Adipocyte (in vitro differentiated cells): ENCODE measurements around the gene CHMP3.

Experiments
- DNase-seq: peaks from one replicate; pipeline ENCODE4 v3.0.0-alpha.2; 2015; ENCODE audit warnings: low read depth
- H3K27me3 ChIP-seq: replicated peaks from 2 replicates; pipeline ENCODE4 v1.7.0; 2013; ENCODE audit warnings: mild to moderate bottlenecking, low read length, moderate library complexity; ENCODE audit not compliant: control insufficient read depth, insufficient read depth
- H3K36me3 ChIP-seq: 2 replicates; pipeline ENCODE4 v1.7.0; 2013; ENCODE audit warnings: low read length, mild to moderate bottlenecking, moderate library complexity; ENCODE audit not compliant: control insufficient read depth, insufficient read depth, severe bottlenecking
- H3K4me1 ChIP-seq: 2 replicates; pipeline ENCODE4 v1.7.0; 2013; ENCODE audit warnings: mild to moderate bottlenecking, low read length, moderate library complexity; ENCODE audit not compliant: control insufficient read depth, insufficient read depth
- H3K4me3 ChIP-seq: 2 replicates; pipeline ENCODE4 v1.7.0; 2013; ENCODE audit warnings: mild to moderate bottlenecking, low read length, moderate library complexity
- H3K9ac ChIP-seq: 2 replicates; pipeline ENCODE4 v1.7.0; 2013; ENCODE audit warnings: mild to moderate bottlenecking, low read length, moderate library complexity
- H3K9me3 ChIP-seq: 2 replicates; pipeline ENCODE4 v1.7.0; 2013; ENCODE audit warnings: mild to moderate bottlenecking, low read length, moderate library complexity; ENCODE audit not compliant: control insufficient read depth

CHMP3 gene

DNA sequence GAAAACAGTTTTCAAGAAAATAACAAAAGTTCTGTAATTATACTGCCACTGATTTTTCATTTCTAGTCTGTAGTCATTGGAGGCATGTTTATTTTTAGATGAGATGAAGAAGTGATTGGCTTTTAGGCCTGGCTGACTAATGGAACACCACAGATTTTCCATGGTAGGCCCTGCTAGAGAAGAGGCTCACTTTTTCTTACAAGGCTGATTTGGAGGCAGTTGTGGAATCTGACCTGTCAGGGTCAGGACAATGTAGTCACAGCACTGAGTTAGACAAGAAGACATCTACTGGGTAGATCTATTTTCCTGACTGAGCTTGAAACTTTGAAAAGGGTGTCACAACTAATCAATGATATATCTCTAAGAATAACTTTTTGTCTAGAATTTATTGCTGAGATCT, 78.1 kb downstream of the CHMP3 start:
- peak; percentile 24 for DNase-seq
- Histone ChIP-seq H3K4me3 (no peak overlapping the region), H3K27me3 (no peaks in the 10 kb centered on the region), H3K36me3 (peaks cover 94% of the 10 kb centered on the region), H3K4me1 (peaks cover 37% of the 10 kb centered on the region), H3K9me3 (no peaks in the 10 kb centered on the region), H3K9ac (no peak overlapping the region)

DNA sequence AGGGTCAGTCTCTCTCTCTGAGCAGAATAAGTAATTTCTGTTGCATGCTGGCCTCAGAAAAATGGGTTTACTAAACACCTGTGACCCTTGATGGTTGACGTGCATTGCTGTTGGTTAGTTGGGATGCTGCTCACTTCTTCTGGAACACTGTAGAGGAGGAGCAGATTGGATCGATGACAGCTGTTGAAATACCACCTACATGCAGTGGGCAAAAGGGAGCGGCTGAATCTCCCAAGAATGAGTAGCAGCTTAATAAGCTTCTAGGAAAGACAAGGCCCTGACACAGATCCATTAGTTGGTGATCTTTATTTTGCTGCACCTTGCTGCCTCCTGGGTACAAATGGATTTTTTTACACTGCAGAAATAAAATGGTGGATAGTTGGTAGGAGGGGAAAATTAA, 78.9 kb downstream of the CHMP3 start:
- Histone ChIP-seq H3K9ac (no peak overlapping the region), H3K27me3 (no peaks in the 10 kb centered on the region), H3K4me1 (peaks cover 43% of the 10 kb centered on the region), H3K9me3 (no peaks in the 10 kb centered on the region), H3K36me3 (peaks cover 93% of the 10 kb centered on the region), H3K4me3 (no peak overlapping the region)
- DNase-seq, result no peak

DNA sequence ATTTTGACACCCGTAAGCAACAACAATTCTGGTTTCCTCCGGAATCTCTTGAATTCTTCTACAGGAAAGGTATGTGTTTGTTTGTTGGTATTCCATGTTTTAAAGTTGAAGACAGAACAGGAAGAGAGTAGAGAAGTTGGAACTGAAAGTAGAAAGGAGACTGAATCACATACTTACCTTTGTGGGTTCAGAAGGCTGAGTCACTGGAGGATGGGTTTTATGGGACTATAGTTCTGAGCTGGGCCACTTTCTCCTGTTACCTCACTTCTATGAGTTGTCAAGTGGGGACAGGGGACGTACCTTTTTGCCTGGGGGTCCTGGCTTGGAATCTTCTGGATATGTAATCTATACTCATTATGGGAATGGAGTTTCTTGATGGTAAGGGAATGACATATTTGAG, 81.2 kb downstream of the CHMP3 start:
- peaks cover 54% of the 10 kb centered on the region for H3K4me1 ChIP-seq
- DNase-seq, result peak; percentile 18
- no peaks in the 10 kb centered on the region for H3K27me3 ChIP-seq
- H3K4me3 ChIP-seq, result peak overlapping the region; percentile 34
- H3K9me3 ChIP-seq, result no peaks in the 10 kb centered on the region
- peaks cover 86% of the 10 kb centered on the region for H3K36me3 ChIP-seq
- no peak overlapping the region for H3K9ac ChIP-seq

DNA sequence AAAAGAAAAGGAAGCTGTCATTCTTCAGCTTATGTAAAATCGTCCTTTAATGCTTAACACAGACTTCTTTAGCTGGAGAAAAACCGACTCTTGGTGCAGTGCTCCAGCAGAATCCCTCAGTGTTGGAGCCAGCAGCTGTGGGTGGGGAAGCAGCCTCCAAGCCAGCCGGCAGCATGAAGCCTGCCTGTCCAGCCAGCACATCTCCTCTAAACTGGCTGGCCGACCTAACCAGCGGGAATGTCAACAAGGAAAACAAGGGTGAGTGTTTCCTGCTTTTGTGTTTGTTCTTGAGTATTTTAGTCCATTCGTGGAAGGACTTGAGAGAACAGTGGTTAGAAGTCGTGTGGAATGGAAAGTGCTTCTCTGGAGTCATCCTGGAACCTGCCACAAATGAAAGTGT, 83.1 kb downstream of the CHMP3 start:
- H3K9me3 ChIP-seq, result no peaks in the 10 kb centered on the region
- H3K9ac ChIP-seq, result peak overlapping the region; percentile 47
- peaks cover 70% of the 10 kb centered on the region for H3K4me1 ChIP-seq
- DNase-seq, result no peak
- peaks cover 71% of the 10 kb centered on the region for H3K36me3 ChIP-seq
- H3K27me3 ChIP-seq, result no peaks in the 10 kb centered on the region
- H3K4me3 ChIP-seq, result no peak overlapping the region

DNA sequence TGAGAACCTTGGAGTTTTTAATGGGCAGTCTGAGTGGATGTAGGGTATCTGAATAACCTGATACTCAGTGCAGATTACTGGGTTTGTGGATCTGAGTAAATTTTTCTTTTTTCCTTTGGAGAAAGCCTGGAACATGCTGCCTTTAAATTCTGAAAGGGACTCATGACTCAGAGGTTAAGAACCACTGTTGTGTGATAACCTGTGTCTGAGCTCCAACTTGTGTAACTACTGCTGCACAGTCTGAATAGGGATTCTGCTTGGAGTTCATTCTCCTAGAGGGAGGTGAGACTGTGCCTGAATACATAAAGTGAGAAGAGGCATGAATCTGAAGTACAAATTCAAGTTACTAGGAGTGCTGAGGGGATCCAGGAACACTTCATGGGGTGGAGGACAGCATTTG, 85.9 kb downstream of the CHMP3 start:
- no peak overlapping the region for H3K9ac ChIP-seq
- H3K27me3 ChIP-seq, result no peaks in the 10 kb centered on the region
- H3K4me1 ChIP-seq, result peaks cover 60% of the 10 kb centered on the region
- no peak overlapping the region for H3K4me3 ChIP-seq
- H3K36me3 ChIP-seq, result peaks cover 69% of the 10 kb centered on the region
- H3K9me3 ChIP-seq, result no peaks in the 10 kb centered on the region
- peak; percentile 17 for DNase-seq

DNA sequence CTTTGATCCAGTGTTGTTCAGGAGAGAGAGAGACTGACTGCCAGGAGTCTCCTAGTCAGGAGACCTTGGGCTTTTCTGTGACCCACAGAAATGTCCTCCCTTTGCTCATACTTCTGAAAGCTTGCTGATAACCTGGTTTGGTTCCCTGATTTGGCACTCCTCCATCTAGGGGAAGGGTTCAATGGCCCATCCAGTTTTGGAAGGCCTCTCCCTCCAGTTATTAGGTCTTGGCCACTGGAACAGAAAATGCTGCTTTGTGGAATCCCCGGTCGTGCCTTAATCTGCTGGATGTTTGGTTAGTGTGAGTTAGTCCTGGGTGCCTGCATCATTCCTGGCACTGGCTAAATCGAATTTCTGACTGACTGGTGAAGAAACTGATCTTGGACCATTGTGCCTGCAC, 86.3 kb downstream of the CHMP3 start:
- Histone ChIP-seq H3K36me3 (peaks cover 68% of the 10 kb centered on the region), H3K9me3 (no peaks in the 10 kb centered on the region), H3K9ac (peak overlapping the region; percentile 16), H3K27me3 (no peaks in the 10 kb centered on the region), H3K4me3 (peak overlapping the region; percentile 20), H3K4me1 (peaks cover 56% of the 10 kb centered on the region)
- no peak for DNase-seq

DNA sequence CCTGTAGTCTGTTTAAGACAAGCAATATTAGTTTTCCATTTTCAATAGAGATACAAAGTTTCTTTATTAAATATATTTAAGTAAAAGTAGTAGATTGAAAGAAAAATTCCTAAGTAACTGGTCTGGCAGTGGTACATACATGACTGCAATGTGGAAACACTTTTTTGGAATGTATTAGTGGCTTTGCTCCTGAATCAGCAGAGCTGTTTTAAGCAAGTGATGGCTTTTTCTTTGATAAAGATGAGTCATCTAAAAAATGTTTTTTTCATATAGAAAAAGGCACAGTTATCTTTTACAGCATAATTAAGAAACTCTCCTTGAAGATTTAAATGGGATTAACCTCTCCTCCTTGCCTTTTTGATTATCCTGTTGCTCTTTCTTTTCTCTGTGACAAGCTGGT, 87.2 kb downstream of the CHMP3 start:
- Histone ChIP-seq H3K36me3 (peaks cover 70% of the 10 kb centered on the region), H3K9me3 (no peaks in the 10 kb centered on the region), H3K4me3 (peak overlapping the region; percentile 20), H3K27me3 (no peaks in the 10 kb centered on the region), H3K9ac (peak overlapping the region; percentile 24), H3K4me1 (peaks cover 47% of the 10 kb centered on the region)
- peak; percentile 67 for DNase-seq

DNA sequence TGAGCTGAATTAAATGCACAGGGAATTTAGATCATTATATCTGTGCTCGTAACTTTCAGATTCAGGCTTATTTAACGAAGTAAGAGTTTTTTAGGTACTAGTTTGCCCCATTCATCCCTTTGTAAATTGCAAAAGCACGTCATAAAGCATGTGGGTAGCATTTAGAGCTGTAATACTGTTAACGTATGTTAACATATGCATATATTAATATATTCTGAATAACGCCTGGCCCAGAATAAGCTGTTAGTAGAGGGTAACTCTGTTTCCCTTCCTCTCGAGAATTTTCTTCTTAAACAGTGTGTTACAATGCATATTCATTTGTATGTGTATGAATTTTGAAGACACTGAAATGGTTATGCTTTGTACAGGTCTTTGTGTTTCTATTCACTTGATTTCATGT, 91.6 kb downstream of the CHMP3 start:
- DNase-seq, result no peak
- peaks cover 83% of the 10 kb centered on the region for H3K36me3 ChIP-seq
- H3K4me1 ChIP-seq, result peaks cover 16% of the 10 kb centered on the region
- H3K4me3 ChIP-seq, result no peak overlapping the region
- no peaks in the 10 kb centered on the region for H3K27me3 ChIP-seq
- H3K9ac ChIP-seq, result no peak overlapping the region
- no peaks in the 10 kb centered on the region for H3K9me3 ChIP-seq

DNA sequence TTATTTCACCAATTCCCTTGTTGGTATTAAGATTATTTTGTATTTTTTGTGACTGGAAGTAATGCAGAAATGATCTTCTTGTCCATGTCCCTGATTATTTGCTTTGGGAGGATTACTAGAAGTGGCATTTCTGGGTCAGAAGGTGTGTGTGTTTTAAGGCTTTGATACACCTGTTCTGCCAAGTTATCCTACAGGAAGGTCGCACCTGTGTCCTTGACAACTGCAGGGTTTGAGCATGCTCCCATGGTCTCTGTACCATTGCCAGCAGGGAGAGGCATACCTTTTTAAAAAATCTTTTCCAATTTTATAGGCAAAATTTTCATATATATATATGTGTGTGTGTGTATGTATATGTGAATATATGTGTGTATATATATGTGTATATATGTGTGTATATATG, 92.4 kb downstream of the CHMP3 start:
- Histone ChIP-seq H3K36me3 (peaks cover 90% of the 10 kb centered on the region), H3K27me3 (no peaks in the 10 kb centered on the region), H3K4me3 (no peak overlapping the region), H3K9me3 (no peaks in the 10 kb centered on the region), H3K9ac (no peak overlapping the region), H3K4me1 (peaks cover 9% of the 10 kb centered on the region)
- no peak for DNase-seq

DNA sequence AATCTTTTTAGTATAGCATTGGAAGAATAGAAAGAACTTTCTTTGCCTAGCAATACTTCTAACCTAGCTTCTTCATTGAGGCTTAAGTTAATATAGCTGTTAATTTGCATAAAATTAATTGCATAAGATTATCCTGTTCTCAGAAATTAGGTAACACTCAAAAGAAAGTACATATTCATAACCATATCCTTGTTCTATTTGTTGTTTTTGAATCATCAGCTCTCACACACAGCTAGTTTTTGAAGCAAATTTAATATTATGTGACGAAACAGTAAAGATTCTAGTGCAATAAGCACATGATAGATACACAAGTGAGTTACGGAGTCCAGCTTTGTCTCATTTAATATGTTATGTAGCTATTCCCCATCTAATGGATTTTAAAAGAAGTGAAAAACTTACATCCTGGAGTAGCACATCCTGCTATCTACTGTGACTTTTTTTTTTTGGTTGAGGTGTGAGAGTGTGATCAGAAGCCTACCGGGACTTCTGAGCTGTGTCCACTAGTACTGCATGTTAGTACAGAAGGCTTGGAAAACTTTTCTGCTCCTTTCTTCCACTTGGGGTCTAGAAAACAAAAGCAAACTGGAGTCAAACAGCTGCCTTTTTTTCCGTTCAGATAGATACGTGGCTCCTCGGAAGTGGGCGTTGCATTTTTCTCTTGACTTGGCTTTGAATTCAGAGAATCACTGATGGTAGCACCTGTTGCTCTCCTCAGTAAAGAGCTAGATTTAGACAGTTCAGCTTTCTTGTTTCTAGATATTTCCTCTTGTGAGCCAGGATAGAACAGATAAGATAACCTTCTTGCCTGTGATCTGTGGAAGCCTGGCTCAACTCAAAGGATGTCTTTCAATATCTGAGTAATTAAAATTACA, 94.8 kb downstream of the CHMP3 start:
- no peak overlapping the region for H3K4me3 ChIP-seq
- no peak overlapping the region for H3K9ac ChIP-seq
- H3K27me3 ChIP-seq, result no peaks in the 10 kb centered on the region
- DNase-seq, result no peak
- peaks cover 9% of the 10 kb centered on the region for H3K4me1 ChIP-seq
- no peaks in the 10 kb centered on the region for H3K9me3 ChIP-seq
- peaks cover 95% of the 10 kb centered on the region for H3K36me3 ChIP-seq

DNA sequence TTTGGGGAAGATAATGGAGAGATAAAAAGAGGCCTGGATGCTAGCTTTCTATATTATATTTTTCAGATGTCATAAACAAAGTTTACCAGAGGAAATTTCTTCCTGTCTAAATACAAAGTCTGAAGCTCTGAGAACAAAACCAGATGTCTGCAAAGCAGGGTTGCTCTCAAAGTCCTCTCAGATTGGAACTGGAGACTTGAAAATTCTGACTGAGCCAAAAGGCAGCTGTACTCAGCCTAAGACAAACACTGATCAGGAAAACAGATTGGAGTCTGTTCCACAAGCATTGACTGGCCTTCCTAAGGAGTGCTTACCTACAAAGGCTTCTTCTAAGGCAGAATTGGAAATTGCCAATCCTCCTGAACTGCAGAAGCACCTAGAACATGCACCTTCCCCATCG, 96.9 kb downstream of the CHMP3 start:
- no peak overlapping the region for H3K9ac ChIP-seq
- peaks cover 9% of the 10 kb centered on the region for H3K4me1 ChIP-seq
- peaks cover 97% of the 10 kb centered on the region for H3K36me3 ChIP-seq
- DNase-seq, result peak; percentile 61
- H3K4me3 ChIP-seq, result no peak overlapping the region
- H3K9me3 ChIP-seq, result no peaks in the 10 kb centered on the region
- no peaks in the 10 kb centered on the region for H3K27me3 ChIP-seq

DNA sequence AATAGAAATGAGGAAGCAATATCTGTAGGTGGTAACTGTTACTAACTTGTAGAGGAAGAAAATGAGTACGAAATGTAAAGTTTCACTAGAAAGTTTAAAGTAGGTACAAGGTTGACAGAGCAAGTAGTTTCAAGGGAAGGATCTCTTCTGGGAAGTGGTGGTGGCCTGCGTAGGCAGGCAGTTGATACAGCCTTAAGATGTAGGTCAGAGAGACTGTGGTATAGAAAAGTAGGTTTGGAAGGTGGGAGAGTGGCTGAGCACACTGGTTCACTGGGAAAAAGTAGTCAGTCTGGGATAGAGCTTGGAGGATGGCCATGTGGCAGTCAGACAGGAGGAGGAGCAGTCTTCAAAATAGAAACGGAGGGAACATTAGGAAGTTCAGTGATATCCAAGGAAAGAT, 98.6 kb downstream of the CHMP3 start:
- DNase-seq, result no peak
- H3K36me3 ChIP-seq, result peaks cover 100% of the 10 kb centered on the region

More for the DNA sequence above, 98.6 kb downstream of the CHMP3 start:
- Histone ChIP-seq H3K27me3 (no peaks in the 10 kb centered on the region), H3K4me1 (peaks cover 9% of the 10 kb centered on the region), H3K9me3 (no peaks in the 10 kb centered on the region), H3K4me3 (no peak overlapping the region), H3K9ac (no peak overlapping the region)
